Skeletal muscle tissue (tissue), 4 donors: ENCODE results near the gene FLNC. TPM values are rescaled to one million over a fixed set of nuclear protein-coding genes. Genes with fewer than 3 reads are reported as not detected.

Source experiments
- H3K27ac ChIP-seq: one replicate; pipeline ENCODE4 v1.7.0; 2013; ENCODE audit warnings: mild to moderate bottlenecking, low read depth, low read length, inconsistent platforms
- H3K27me3 ChIP-seq, 3 donors: one replicate each; pipeline ENCODE4 v1.7.0; 2013; ENCODE audit warnings: low read length in 3 of 3; ENCODE audit not compliant: control insufficient read depth in 3 of 3, insufficient read depth in 3 of 3
- H3K36me3 ChIP-seq, 3 donors: one replicate each; pipeline ENCODE4 v1.7.0; 2013; ENCODE audit warnings: low read length in 3 of 3; ENCODE audit not compliant: control insufficient read depth in 3 of 3, insufficient read depth in 3 of 3
- H3K4me1 ChIP-seq, 3 donors: one replicate each; pipeline ENCODE4 v1.7.0; 2013; ENCODE audit warnings: low read length in 3 of 3, mild to moderate bottlenecking in 3 of 3; ENCODE audit not compliant: control insufficient read depth in 3 of 3, insufficient read depth in 3 of 3
- H3K4me3 ChIP-seq, 3 donors: one replicate each; pipeline ENCODE4 v1.7.0; 2013; ENCODE audit warnings: low read length in 3 of 3
- H3K9ac ChIP-seq, 3 donors: one replicate each; pipeline ENCODE4 v1.7.0; 2013; ENCODE audit warnings: low read length in 3 of 3, mild to moderate bottlenecking in 3 of 3, moderate library complexity in 2 of 3, low read depth in 1 of 3
- H3K9me3 ChIP-seq, 3 donors: one replicate each; pipeline ENCODE4 v1.7.0; 2013; ENCODE audit warnings: low read length in 3 of 3; ENCODE audit not compliant: control insufficient read depth in 3 of 3
- total RNA-seq: library from RNA; depleted of rRNA; stranded (reverse); fragments of >200 nt; gene quantifications from one replicate; pipeline ENCODE4 v1.2.3, GENCODE V29; 2014
- donor health status: Osteomylitis.

Gene FLNC
- total RNA-seq, 1 donor from 2014 or later: 611 TPM

DNA sequence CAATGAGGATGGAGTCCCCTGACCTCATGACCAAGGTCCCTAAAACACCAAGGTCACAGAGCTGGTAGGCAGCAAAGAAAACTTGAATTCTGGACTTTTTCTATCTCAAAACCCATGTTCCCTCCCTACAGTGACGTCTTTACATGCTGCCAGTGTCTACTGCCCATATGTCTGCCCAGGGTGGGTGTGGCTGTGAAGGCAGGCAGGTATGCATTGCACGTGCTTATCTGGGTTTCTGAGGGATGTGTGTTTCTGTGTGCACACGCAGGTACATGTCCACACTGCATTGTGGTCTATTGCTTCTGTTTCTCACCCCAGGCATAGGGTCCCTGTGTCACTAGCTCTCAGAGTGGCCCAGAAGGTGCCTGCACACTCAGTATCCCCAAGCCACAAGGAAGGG is 45.9 kb downstream of the FLNC start:
- no peaks in the 10 kb centered on the region for H3K9me3 ChIP-seq
- H3K9ac ChIP-seq: no peak overlapping the region
- peaks cover 7 to 28% (median 21%) of the 10 kb centered on the region in 3 donors for H3K4me1 ChIP-seq
- H3K36me3 ChIP-seq: no peaks in the 10 kb centered on the region
- no peak overlapping the region for H3K4me3 ChIP-seq
- H3K27me3 ChIP-seq: no peaks in the 10 kb centered on the region
- no peak overlapping the region for H3K27ac ChIP-seq

GRCh38 chr7:128876586-128876977 is 46.4 kb downstream of the FLNC start:
- Histone ChIP-seq H3K9ac (no peak overlapping the region), H3K27ac (no peak overlapping the region), H3K36me3 (no peaks in the 10 kb centered on the region), H3K9me3 (no peaks in the 10 kb centered on the region), H3K4me1 (peaks cover 7 to 26% (median 21%) of the 10 kb centered on the region in 3 donors), H3K4me3 (no peak overlapping the region), H3K27me3 (no peaks in the 10 kb centered on the region)

- H3K9ac ChIP-seq: no peak overlapping the region
- no peaks in the 10 kb centered on the region for H3K9me3 ChIP-seq
- H3K4me1 ChIP-seq: peaks cover 7 to 23% (median 21%) of the 10 kb centered on the region in 3 donors
- H3K4me3 ChIP-seq: no peak overlapping the region
- no peaks in the 10 kb centered on the region for H3K27me3 ChIP-seq
- H3K36me3 ChIP-seq: no peaks in the 10 kb centered on the region
- no peak overlapping the region for H3K27ac ChIP-seq
Measured at GRCh38 chr7:128876978-128877755, 47.0 kb downstream of the FLNC start.

GRCh38 chr7:128877756-128878120 is 47.5 kb downstream of the FLNC start:
- H3K27me3 ChIP-seq: no peaks in the 10 kb centered on the region
- no peak overlapping the region for H3K9ac ChIP-seq
- no peak overlapping the region for H3K4me3 ChIP-seq
- no peaks in the 10 kb centered on the region for H3K9me3 ChIP-seq
- H3K27ac ChIP-seq: no peak overlapping the region
- no peaks in the 10 kb centered on the region for H3K36me3 ChIP-seq
- peaks cover 7 to 23% (median 21%) of the 10 kb centered on the region in 3 donors for H3K4me1 ChIP-seq

DNA sequence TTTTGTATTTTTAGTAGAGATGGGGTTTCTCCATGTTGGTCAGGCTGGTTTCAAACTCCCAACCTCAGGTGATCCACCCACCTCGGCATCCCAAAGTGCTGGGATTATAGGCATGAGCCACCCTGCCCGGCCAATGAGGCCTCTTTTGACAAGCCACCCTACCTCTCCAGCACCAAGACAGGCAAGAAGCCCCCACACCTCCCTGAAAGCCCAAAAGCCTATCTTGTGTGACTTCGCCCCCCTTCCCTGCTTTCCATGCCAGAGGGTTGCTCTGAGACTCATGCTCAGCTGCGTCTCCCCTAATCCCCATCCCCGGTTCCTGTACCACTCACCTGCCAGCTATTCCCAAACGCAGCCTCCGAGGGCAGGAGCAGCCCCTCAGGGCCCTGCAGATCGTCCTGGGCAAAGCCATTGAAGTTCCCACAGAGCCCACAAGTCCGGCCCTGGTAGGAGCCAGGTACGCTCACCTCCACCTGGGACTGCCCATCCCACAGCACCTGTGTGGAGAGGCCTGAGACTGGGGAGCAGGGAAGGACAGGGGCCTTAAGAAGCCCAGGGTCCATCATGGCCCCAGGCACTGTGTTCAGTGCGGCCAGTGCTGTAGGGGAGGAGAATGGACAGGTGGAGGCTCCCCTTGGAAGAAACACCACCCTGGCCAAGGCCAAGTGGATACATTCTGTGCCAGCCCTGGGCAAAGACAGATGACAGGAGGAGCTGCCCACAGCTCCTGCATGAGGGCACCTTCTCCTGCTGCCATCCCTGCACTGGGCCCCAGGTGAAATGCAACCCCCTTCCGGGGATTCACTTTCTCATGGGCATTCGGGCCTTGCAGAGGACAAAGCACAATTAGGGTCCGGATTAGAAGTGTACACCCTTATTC is 48.3 kb downstream of the FLNC start:
- H3K27ac ChIP-seq: no peak overlapping the region
- no peak overlapping the region for H3K4me3 ChIP-seq
- no peaks in the 10 kb centered on the region for H3K9me3 ChIP-seq
- H3K4me1 ChIP-seq: peaks cover 7 to 23% (median 21%) of the 10 kb centered on the region in 3 donors
- no peaks in the 10 kb centered on the region for H3K27me3 ChIP-seq
- H3K36me3 ChIP-seq: no peaks in the 10 kb centered on the region
- no peak overlapping the region for H3K9ac ChIP-seq

DNA sequence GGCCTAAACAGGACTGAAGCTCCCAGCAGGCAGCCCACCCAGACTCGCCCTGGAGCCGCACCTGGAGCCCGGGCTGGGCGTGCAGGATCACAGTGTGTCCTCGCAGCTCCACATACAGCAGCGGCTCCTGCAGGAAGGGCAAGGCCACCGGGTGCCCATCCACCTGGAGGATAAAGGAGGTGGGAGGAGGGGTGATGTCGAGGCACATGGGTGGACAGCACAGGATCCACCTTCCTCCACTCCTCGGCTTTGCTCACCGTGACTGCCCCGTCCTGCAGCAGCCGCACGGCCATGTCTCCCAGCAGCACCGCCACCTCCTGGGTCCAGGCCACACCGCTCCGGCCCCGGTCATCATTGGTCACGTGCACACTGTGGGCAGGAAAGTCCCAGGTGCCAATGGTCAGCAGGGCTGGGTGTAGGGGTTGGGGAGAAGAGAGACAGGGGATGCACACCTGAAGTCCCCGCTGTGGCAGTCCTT is 49.3 kb downstream of the FLNC start:
- Histone ChIP-seq H3K9ac (no peak overlapping the region), H3K9me3 (no peaks in the 10 kb centered on the region), H3K36me3 (no peaks in the 10 kb centered on the region), H3K27me3 (no peaks in the 10 kb centered on the region), H3K4me1 (peaks cover 7 to 18% (median 17%) of the 10 kb centered on the region in 3 donors), H3K4me3 (no peak overlapping the region), H3K27ac (no peak overlapping the region)

GRCh38 chr7:128879939-128880746 is 49.9 kb downstream of the FLNC start:
- Histone ChIP-seq H3K9ac (peak overlapping the region in 2 of 3 donors; percentile 33 to 45), H3K4me1 (peaks cover 7 to 16% (median 14%) of the 10 kb centered on the region in 3 donors), H3K27ac (no peak overlapping the region), H3K36me3 (no peaks in the 10 kb centered on the region), H3K9me3 (no peaks in the 10 kb centered on the region), H3K4me3 (peak overlapping the region in 2 of 3 donors; percentile 31 to 35), H3K27me3 (peaks cover 0 to 4% (median 3%) of the 10 kb centered on the region in 3 donors)

DNA sequence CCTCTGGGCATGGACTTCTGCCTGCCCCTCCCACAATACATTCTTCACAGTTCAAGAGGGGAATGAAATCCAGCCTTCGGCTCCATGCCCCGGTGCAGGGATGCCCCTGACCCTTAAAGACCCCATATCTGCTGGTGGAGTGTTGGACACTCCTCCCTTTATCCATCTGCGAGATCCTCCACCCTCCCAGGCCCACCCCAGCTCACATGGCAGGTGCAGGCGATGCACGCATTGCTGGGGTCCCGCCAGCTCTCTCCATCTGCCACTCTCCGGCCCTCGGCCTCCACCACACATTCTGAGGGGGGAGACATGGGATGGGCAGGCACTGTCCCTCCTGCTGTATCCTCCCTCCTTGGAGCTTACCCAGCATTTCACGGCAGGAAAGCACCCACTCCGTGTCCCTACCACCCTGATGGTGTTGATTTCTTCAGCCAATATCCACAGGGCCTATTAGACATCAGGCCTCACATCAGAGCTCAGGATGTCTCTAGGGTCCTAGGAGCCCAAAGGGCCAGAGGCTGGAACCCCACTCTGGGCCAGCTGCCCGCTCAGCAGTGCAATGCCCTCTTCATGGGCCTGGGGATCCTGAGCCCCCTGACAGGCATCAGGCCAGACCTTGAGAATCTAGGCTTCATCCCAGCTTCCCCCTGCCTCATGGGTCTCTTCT is 50.7 kb downstream of the FLNC start:
- H3K4me3 ChIP-seq: no peak overlapping the region
- H3K27me3 ChIP-seq: peaks cover 0 to 10% (median 4%) of the 10 kb centered on the region in 3 donors
- no peaks in the 10 kb centered on the region for H3K9me3 ChIP-seq
- H3K27ac ChIP-seq: no peak overlapping the region
- H3K4me1 ChIP-seq: peaks cover 7 to 16% (median 14%) of the 10 kb centered on the region in 3 donors
- no peaks in the 10 kb centered on the region for H3K36me3 ChIP-seq
- H3K9ac ChIP-seq: peak overlapping the region in 1 of 3 donors; percentile 3

DNA sequence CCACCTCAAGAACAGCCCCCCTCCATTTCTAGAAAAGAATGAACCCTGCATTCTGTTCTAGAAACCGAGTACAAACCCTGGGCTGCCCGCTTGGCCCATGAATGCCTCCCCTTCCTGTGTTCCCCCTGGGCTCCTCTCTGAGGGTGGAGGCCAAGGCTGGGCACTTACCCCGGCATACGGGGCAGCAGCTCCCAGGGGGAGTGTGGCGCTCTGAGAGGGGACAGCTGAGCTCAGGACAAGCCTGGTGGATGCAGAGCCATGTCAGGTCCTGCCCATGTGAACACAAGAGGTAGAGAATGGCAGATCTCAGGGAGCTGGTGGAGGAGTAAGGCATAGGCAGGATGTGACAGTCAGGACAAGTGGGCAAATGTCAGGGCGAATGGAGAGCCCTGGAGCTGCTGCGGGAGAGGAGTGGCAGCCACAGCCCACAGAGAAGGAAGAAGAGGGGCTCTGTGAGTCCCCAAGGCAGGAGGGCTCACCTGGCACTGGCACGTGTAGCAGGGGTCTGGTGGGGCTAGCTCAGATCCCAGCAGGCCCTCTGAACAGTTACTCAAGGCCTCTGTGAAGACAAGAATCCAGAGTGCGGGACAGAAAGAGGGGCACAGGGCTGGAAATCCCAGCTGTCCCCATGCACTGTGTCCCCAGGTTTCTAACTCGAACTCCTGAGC is 51.4 kb downstream of the FLNC start:
- Histone ChIP-seq H3K4me1 (peaks cover 7 to 16% (median 14%) of the 10 kb centered on the region in 3 donors), H3K9ac (peak overlapping the region in 1 of 3 donors; percentile 33), H3K36me3 (no peaks in the 10 kb centered on the region), H3K4me3 (no peak overlapping the region), H3K27me3 (peaks cover 0 to 10% (median 4%) of the 10 kb centered on the region in 3 donors), H3K27ac (no peak overlapping the region), H3K9me3 (no peaks in the 10 kb centered on the region)
